ENCODE results near the gene C1orf167.

DNA sequence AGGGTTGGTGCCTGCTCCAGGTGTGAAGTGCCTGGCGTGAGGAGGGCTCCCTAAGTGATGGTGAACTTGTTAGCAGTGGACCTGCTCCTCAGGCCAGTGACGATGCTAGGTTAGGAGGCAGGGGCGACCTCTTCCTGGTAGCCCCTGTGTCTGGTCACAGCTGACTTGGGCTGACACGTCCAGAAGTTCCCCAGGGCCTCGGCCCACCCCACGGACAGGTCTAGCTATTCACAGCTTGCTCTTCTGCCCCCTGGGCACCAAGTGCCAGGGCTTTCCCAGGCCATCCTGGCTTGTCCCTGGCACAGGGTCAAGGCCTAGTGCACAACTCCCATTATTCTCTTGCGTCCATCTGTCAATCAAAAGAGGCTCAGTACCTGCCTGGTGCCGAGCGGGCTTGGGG is 10.9 kb upstream of the C1orf167 start:
- TF ChIP-seq YY1 (IDR thresholded peaks at IDR 0.05; ENCODE audit: insufficient read depth, insufficient read length), result no peak
- no peak for TF ChIP-seq SUZ12 (IDR thresholded peaks at IDR 0.05; ENCODE audit: extremely low read depth, insufficient read depth, insufficient read length)
- no peak for TF ChIP-seq ZNF274 (IDR thresholded peaks at IDR 0.05; ENCODE audit: low read depth, low read length)

All from NT2/D1 (cell line).